HepG2 (cell line): ENCODE measurements around the gene SLC7A10. TPM values are rescaled to one million over a fixed set of nuclear protein-coding genes. Genes with fewer than 3 reads are reported as not detected.
A peak's percentile ranks its signal among the peaks of the same experiment; 100 is the strongest.

Experiments
- CEBPB ChIP-seq: IDR thresholded peaks from 2 replicates; pipeline ENCODE4 v1.6.1; 2011; ENCODE audit warnings: low read depth, low read length, improper control_type of control experiment, borderline replicate concordance
- FOXA3 ChIP-seq: IDR thresholded peaks from 2 replicates; pipeline ENCODE4 v1.6.1; 2016; ENCODE audit warnings: missing genetic modification reagents, missing compliant biosample characterization
- ISL2 ChIP-seq: sonication (generic); formaldehyde crosslinking; IDR thresholded peaks from 2 replicates; pipeline ENCODE4 v1.5.0; 2020; ENCODE audit warnings: missing genetic modification reagents
- JARID2 ChIP-seq: sonication (generic); formaldehyde crosslinking; IDR thresholded peaks from 2 replicates; pipeline ENCODE4 v1.8.1; 2023; ENCODE audit warnings: missing genetic modification reagents, inconsistent platforms; ENCODE audit not compliant: insufficient replicate concordance
- NR2F1 ChIP-seq, 2 experiments: fragments of 450-650 bp in 1 of 2; formaldehyde crosslinking in 1 of 2; IDR thresholded peaks; 2 replicates each; pipeline versions ENCODE4 v1.5.0 to v1.6.1; 2016 to 2020; ENCODE audit warnings: mild to moderate bottlenecking in 1 of 2, missing compliant biosample characterization in 1 of 2, missing genetic modification reagents in 1 of 2, moderate library complexity in 1 of 2
- SMYD3 ChIP-seq: sonication (generic); formaldehyde crosslinking; IDR thresholded peaks from 2 replicates; pipeline ENCODE4 v1.8.1; 2023; ENCODE audit warnings: mild to moderate bottlenecking, missing genetic modification reagents
- TERF1 ChIP-seq: sonication (generic); formaldehyde crosslinking; IDR thresholded peaks from 2 replicates; pipeline ENCODE4 v1.8.0; 2022; ENCODE audit warnings: mild to moderate bottlenecking, missing genetic modification reagents, moderate library complexity
- ZHX2 ChIP-seq, 2 experiments: sonication (generic) in 1 of 2; formaldehyde crosslinking in 1 of 2; IDR thresholded peaks; 2 replicates each; pipeline versions ENCODE4 v1.6.1 to v1.9.0; 2014 to 2022; ENCODE audit warnings: antibody characterized with exemption in 1 of 2, borderline replicate concordance in 1 of 2, inconsistent platforms in 1 of 2, low read depth in 1 of 2, missing genetic modification reagents in 1 of 2
- ZNF251 ChIP-seq: sonication (generic); formaldehyde crosslinking; IDR thresholded peaks from 2 replicates; pipeline ENCODE4 v1.9.0; 2021; ENCODE audit warnings: mild to moderate bottlenecking, missing genetic modification reagents
- ZNF33A ChIP-seq: sonication (generic); formaldehyde crosslinking; IDR thresholded peaks from 2 replicates; pipeline ENCODE4 v1.5.1; 2020; ENCODE audit warnings: missing genetic modification reagents, mild to moderate bottlenecking, moderate library complexity, borderline replicate concordance
- ZNF34 ChIP-seq: sonication (generic); formaldehyde crosslinking; IDR thresholded peaks from 2 replicates; pipeline ENCODE4 v1.4.0; 2020; ENCODE audit warnings: mild to moderate bottlenecking, missing genetic modification reagents, borderline replicate concordance
- ZNF562 ChIP-seq: sonication (generic); formaldehyde crosslinking; IDR thresholded peaks from 2 replicates; pipeline ENCODE4 v1.8.0; 2022; ENCODE audit warnings: missing genetic modification reagents, borderline replicate concordance
- ZNF724P ChIP-seq: sonication (generic); formaldehyde crosslinking; IDR thresholded peaks from 2 replicates; pipeline ENCODE4 v1.8.0; 2022; ENCODE audit warnings: missing genetic modification reagents, borderline replicate concordance
- ZNF761 ChIP-seq: sonication (generic); formaldehyde crosslinking; conservative IDR thresholded peaks from 2 replicates; pipeline ENCODE4 v1.4.0; 2020; ENCODE audit warnings: mild to moderate bottlenecking, missing genetic modification reagents
- polyA plus RNA-seq, 8 experiments: library from polyadenylated mRNA; depleted of rRNA in 3 of 8; stranded (reverse) in 7 of 8; unstranded in 1 of 8; fragments of >200 nt; fragmentation: Illumina TruSeq in 4 of 8; extraction: Trizol in 4 of 8; gene quantifications; 2 replicates each; pipeline versions ENCODE4 v1.2.1 to v1.2.3, GENCODE V29; 2011 to 2016; ENCODE audit warnings: low read depth in 4 of 8, missing spikeins in 1 of 8, mixed read lengths in 1 of 8; ENCODE audit not compliant: insufficient read depth in 1 of 8
- total RNA-seq, 5 experiments: library from RNA; depleted of rRNA; stranded (reverse); fragments of >200 nt; fragmentation: Illumina TruSeq; extraction: Trizol; gene quantifications; 2 replicates each; pipeline ENCODE4 v1.2.3, GENCODE V29; 2016; ENCODE audit warnings: low read depth in 1 of 5
- TF ChIP-seq, protein P1 (sequence below): sonication (generic); formaldehyde crosslinking; IDR thresholded peaks from 2 replicates; pipeline ENCODE4 v1.4.0; 2020; ENCODE audit warnings: mild to moderate bottlenecking, missing genetic modification reagents
- TF ChIP-seq, protein P2 (sequence below): sonication (generic); formaldehyde crosslinking; IDR thresholded peaks from 2 replicates; pipeline ENCODE4 v1.4.0; 2020; ENCODE audit warnings: low read depth, mild to moderate bottlenecking, missing genetic modification reagents
- TF ChIP-seq, protein P3 (sequence below): sonication (generic); formaldehyde crosslinking; IDR thresholded peaks from 2 replicates; pipeline ENCODE4 v1.4.0; 2020; ENCODE audit warnings: low read depth, mild to moderate bottlenecking, missing genetic modification reagents

Gene SLC7A10
- total and polyA plus RNA-seq, 2 of the 13 experiments (the other 11 are each of a cell fraction or from before 2014, with no cell fraction given), result 1.1 to 2.2 TPM

- TF ChIP-seq FOXA3 (CRISPR knock-in tag) (no peak), ZNF562 (CRISPR knock-in tag) (no peak), ZNF251 (no peak), ZNF34 (CRISPR knock-in tag) (no peak), JARID2 (CRISPR knock-in tag) (no peak), ISL2 (CRISPR knock-in tag) (no peak), TERF1 (no peak), CEBPB (no peak), ZNF724P (CRISPR knock-in tag) (no peak), ZHX2 (IDR thresholded peaks at IDR 0.05; ENCODE audit: low read depth) (no peak), ZHX2 (CRISPR knock-in tag; IDR thresholded peaks at IDR 0.05; ENCODE audit: borderline replicate concordance) (no peak), ZNF761 (no peak; the same call in 1 of the 2 replicates), NR2F1 (CRISPR knock-in tag; IDR thresholded peaks at IDR 0.05) (no peak), SMYD3 (CRISPR knock-in tag) (0 out of 2 replicates have a peak, but pooled peaks have one; percentile 2), ZNF33A (CRISPR knock-in tag) (no peak)
- TF ChIP-seq, protein P1, sequence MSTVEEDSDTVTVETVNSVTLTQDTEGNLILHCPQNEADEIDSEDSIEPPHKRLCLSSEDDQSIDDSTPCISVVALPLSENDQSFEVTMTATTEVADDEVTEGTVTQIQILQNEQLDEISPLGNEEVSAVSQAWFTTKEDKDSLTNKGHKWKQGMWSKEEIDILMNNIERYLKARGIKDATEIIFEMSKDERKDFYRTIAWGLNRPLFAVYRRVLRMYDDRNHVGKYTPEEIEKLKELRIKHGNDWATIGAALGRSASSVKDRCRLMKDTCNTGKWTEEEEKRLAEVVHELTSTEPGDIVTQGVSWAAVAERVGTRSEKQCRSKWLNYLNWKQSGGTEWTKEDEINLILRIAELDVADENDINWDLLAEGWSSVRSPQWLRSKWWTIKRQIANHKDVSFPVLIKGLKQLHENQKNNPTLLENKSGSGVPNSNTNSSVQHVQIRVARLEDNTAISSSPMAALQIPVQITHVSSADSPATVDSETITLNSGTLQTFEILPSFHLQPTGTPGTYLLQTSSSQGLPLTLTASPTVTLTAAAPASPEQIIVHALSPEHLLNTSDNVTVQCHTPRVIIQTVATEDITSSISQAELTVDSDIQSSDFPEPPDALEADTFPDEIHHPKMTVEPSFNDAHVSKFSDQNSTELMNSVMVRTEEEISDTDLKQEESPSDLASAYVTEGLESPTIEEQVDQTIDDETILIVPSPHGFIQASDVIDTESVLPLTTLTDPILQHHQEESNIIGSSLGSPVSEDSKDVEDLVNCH (CRISPR knock-in tag), result no peak
- TF ChIP-seq, protein P2, sequence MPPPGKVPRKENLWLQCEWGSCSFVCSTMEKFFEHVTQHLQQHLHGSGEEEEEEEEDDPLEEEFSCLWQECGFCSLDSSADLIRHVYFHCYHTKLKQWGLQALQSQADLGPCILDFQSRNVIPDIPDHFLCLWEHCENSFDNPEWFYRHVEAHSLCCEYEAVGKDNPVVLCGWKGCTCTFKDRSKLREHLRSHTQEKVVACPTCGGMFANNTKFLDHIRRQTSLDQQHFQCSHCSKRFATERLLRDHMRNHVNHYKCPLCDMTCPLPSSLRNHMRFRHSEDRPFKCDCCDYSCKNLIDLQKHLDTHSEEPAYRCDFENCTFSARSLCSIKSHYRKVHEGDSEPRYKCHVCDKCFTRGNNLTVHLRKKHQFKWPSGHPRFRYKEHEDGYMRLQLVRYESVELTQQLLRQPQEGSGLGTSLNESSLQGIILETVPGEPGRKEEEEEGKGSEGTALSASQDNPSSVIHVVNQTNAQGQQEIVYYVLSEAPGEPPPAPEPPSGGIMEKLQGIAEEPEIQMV (CRISPR knock-in tag), result no peak
- TF ChIP-seq, protein P3, sequence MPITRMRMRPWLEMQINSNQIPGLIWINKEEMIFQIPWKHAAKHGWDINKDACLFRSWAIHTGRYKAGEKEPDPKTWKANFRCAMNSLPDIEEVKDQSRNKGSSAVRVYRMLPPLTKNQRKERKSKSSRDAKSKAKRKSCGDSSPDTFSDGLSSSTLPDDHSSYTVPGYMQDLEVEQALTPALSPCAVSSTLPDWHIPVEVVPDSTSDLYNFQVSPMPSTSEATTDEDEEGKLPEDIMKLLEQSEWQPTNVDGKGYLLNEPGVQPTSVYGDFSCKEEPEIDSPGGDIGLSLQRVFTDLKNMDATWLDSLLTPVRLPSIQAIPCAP (CRISPR knock-in tag), result no peak
These were observed 48.2 kb downstream of the SLC7A10 start (continued) for GRCh38 chr19:33177417-33177979.
